A673 (cell line): ENCODE data around the gene SMAD4.

Experiments used
- EZH2 ChIP-seq: fragments of 200-600 bp; sonication (generic); IDR thresholded peaks from 2 replicates; pipeline ENCODE4 v1.6.1; 2017; ENCODE audit warnings: borderline replicate concordance, low read depth, mild to moderate bottlenecking, mixed read lengths, antibody characterized with exemption, low read length; ENCODE audit not compliant: poor library complexity, severe bottlenecking
- TF ChIP-seq, protein P1 (sequence below): fragments of 300-800, 200-600 bp; sonication (generic); conservative IDR thresholded peaks from 2 replicates; pipeline ENCODE4 v1.5.1; 2017; ENCODE audit warnings: low read depth, mild to moderate bottlenecking, antibody characterized with exemption, low read length, moderate library complexity, mixed read lengths

DNA sequence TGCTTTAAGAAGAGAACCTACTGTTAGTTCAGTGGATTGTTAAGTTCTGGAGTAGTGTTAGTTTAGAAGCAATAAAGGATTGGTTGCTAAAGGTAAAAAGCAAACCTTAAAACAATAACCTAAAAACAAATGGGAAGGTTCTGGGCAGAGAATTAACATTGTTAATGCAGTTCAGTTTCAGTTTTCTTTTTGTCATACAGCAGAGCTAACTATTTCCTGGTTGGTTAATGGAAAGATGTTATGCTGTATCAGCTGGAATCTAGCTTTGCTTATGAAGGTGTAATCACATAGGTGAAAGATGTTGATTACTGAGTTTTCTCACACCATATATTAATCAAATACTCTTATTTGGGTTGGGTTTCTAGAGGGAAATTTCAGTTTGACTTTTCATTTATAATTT is 23.8 kb downstream of the SMAD4 start:
- no peak for TF ChIP-seq EZH2
- TF ChIP-seq, protein P1, sequence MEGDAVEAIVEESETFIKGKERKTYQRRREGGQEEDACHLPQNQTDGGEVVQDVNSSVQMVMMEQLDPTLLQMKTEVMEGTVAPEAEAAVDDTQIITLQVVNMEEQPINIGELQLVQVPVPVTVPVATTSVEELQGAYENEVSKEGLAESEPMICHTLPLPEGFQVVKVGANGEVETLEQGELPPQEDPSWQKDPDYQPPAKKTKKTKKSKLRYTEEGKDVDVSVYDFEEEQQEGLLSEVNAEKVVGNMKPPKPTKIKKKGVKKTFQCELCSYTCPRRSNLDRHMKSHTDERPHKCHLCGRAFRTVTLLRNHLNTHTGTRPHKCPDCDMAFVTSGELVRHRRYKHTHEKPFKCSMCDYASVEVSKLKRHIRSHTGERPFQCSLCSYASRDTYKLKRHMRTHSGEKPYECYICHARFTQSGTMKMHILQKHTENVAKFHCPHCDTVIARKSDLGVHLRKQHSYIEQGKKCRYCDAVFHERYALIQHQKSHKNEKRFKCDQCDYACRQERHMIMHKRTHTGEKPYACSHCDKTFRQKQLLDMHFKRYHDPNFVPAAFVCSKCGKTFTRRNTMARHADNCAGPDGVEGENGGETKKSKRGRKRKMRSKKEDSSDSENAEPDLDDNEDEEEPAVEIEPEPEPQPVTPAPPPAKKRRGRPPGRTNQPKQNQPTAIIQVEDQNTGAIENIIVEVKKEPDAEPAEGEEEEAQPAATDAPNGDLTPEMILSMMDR = no peak
